ENCODE results near the gene KSR1. TPM values are rescaled to one million over a fixed set of nuclear protein-coding genes. Genes with fewer than 3 reads are reported as not detected.
A peak's percentile ranks its signal among the peaks of the same experiment; 100 is the strongest.

KSR1 gene
- total RNA-seq, 1 donor from 2014 or later, result 114 TPM

DNA sequence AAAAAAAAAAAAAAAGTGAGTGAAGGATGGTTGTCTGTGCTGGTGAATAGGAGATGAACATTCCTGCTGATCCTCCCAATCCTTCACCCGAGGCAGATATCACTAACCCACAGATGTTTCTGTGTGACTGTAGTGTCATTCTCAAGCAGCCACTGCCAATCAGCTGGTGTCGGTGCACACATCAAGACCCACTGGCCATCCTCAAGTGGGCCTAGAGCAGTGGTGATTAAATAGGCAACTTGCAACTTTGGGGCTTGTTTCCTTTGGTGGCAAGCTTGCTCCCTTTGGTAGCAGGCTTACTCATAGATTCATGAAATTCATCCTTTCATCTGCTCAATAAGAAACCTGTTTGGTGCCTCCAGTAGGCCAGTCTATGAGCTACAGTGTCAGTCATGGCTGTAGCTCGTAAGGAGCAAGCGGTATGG lies 123.7 kb downstream of the KSR1 start:
- ChIA-PET POLR2A (no interaction called here), CTCF (no interaction called here)
- Mint-ChIP-seq H3K4me3 (no peak overlapping the region), H3K27ac (no peak overlapping the region), H3K9me3 (no peaks in the 10 kb centered on the region), H3K36me3 (ENCODE audit: low read depth) (peaks cover 20% of the 10 kb centered on the region), H3K4me1 (peaks cover 18% of the 10 kb centered on the region), H3K27me3 (no peaks in the 10 kb centered on the region)
- ATAC-seq (ENCODE audit: low read depth) (no peak), DNase-seq (no peak)
- TF ChIP-seq, protein P1, sequence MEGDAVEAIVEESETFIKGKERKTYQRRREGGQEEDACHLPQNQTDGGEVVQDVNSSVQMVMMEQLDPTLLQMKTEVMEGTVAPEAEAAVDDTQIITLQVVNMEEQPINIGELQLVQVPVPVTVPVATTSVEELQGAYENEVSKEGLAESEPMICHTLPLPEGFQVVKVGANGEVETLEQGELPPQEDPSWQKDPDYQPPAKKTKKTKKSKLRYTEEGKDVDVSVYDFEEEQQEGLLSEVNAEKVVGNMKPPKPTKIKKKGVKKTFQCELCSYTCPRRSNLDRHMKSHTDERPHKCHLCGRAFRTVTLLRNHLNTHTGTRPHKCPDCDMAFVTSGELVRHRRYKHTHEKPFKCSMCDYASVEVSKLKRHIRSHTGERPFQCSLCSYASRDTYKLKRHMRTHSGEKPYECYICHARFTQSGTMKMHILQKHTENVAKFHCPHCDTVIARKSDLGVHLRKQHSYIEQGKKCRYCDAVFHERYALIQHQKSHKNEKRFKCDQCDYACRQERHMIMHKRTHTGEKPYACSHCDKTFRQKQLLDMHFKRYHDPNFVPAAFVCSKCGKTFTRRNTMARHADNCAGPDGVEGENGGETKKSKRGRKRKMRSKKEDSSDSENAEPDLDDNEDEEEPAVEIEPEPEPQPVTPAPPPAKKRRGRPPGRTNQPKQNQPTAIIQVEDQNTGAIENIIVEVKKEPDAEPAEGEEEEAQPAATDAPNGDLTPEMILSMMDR (IDR thresholded peaks at IDR 0.05), result no peak
- intact Hi-C loops (cut with micrococcal nuclease), result no loop called here

DNA sequence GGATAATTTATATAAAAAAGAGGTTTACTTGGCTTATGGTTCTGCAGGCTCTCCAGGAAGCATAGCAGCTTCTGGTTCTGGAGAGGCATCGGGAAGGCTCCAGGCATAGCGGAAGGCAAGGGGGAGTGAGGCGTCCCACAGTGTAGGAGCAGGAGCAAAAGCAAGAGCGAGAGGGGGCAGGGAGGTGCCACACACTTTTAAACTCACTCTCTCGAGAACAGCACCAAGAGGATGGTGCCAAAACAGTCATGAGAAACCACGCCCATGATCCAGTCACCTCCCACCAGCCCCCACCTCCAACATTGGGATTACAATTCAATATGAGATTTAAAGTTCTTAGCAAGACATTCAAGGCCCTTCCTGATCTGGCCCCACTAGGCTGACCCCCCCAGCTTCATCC lies 124.8 kb downstream of the KSR1 start:
- H3K36me3 Mint-ChIP-seq (ENCODE audit: low read depth), result peaks cover 28% of the 10 kb centered on the region
- CTCF ChIA-PET, result no interaction called here
- TF ChIP-seq, protein P1 (IDR thresholded peaks at IDR 0.05), result no peak
- intact Hi-C loops (cut with micrococcal nuclease), result no loop called here
- no peaks in the 10 kb centered on the region for H3K9me3 Mint-ChIP-seq
- POLR2A ChIA-PET, result no interaction called here
- DNase-seq, result no peak
- no peak for ATAC-seq (ENCODE audit: low read depth)
- no peak overlapping the region for H3K4me3 Mint-ChIP-seq
- no peak overlapping the region for H3K27ac Mint-ChIP-seq
- peaks cover 28% of the 10 kb centered on the region for H3K4me1 Mint-ChIP-seq
- no peaks in the 10 kb centered on the region for H3K27me3 Mint-ChIP-seq

DNA sequence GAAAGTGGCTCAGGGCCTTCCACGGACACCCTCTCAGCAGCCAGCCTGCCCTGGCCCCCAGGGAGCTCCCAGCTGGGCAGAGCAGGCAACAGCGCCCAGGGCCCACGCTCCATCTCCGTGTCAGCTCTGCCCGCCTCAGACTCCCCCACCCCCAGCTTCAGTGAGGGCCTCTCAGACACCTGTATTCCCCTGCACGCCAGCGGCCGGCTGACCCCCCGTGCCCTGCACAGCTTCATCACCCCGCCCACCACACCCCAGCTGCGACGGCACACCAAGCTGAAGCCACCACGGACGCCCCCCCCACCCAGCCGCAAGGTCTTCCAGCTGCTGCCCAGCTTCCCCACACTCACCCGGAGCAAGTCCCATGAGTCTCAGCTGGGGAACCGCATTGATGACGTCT lies 126.4 kb downstream of the KSR1 start:
- H3K4me3 Mint-ChIP-seq, result no peak overlapping the region
- H3K9me3 Mint-ChIP-seq, result no peaks in the 10 kb centered on the region
- intact Hi-C loops (cut with micrococcal nuclease), result no loop called here
- H3K27ac Mint-ChIP-seq, result no peak overlapping the region
- H3K27me3 Mint-ChIP-seq, result no peaks in the 10 kb centered on the region
- H3K36me3 Mint-ChIP-seq (ENCODE audit: low read depth), result peaks cover 33% of the 10 kb centered on the region
- ChIA-PET POLR2A (no interaction called here), CTCF (interaction anchor here (0.9 to 1.1 kb wide), 2 partner anchors 17 to 198 kb away, joined by 3 read pairs; no protein-coding TSS in a partner anchor)
- DNase-seq, result no peak
- TF ChIP-seq, protein P1 (IDR thresholded peaks at IDR 0.05), result no peak
- ATAC-seq (ENCODE audit: low read depth), result no peak
- H3K4me1 Mint-ChIP-seq, result peaks cover 28% of the 10 kb centered on the region

DNA sequence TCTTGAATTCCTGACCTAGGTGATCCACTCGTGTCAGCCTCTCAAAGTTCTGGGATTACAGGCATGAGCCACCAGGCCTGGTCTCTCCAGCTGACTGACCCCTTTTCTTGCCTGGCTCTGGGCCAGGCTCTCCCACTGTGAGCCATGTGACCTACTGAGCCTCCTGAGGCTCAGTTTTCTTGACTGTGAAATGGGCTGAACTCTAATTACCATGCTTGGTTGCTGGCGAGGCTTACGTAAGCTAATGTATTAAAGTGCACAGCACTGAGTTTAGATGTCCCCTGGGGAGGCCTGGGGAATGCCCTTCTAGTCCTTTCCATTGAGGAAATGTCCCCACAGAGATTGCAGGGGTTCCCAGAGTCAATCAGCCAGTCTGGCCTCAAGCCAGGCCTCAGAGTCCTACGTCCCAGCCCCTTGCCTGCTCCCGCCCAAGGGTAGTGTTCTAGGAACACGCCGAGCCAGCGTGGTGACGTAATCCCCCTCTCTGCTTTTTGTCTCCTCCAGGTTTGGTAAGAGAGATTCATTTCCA lies 129.0 kb downstream of the KSR1 start:
- ATAC-seq (ENCODE audit: low read depth), result peak; percentile 89
- H3K9me3 Mint-ChIP-seq, result no peaks in the 10 kb centered on the region
- TF ChIP-seq, protein P1 (IDR thresholded peaks at IDR 0.05), result no peak
- H3K4me3 Mint-ChIP-seq, result peak overlapping the region; percentile 24
- DNase-seq, result peak; percentile 30
- ChIA-PET CTCF (interaction anchor here (0.8 to 2.1 kb wide), 4 partner anchors 14 to 233 kb away, joined by 3 to 10 read pairs (median 4); no protein-coding TSS in a partner anchor), POLR2A (interaction anchor here (1.0 kb wide), 1 partner anchor 111 kb away, joined by 3 read pairs; no protein-coding TSS in a partner anchor)
- peaks cover 18% of the 10 kb centered on the region for H3K4me1 Mint-ChIP-seq
- intact Hi-C loops (cut with micrococcal nuclease), result loop anchor here (1.0 to 2.0 kb wide), 2 partner anchors 38 to 291 kb away; partner anchors contain the start of gene WSB1
- peaks cover 48% of the 10 kb centered on the region for H3K36me3 Mint-ChIP-seq (ENCODE audit: low read depth)
- peak overlapping the region; percentile 39 for H3K27ac Mint-ChIP-seq
- H3K27me3 Mint-ChIP-seq, result no peaks in the 10 kb centered on the region

DNA sequence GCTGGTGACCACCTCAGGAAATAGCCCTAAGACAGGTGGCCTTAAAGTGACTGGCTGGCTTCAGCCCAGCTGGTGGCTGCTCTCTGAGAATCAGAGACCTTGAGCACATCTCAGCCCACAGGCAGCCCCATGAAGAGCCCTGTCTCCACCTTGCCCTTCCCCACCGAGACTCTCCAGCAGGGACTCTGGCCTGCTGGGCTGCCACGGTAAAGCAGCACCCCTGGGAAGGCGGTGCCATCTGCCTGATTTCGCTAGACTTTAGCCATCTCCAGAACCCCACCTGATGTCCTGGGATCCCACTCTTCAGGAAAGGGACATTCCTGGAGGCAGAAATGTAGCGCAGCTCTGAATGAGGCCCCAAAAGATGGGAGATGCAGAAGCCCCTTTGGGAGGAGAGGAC lies 129.5 kb downstream of the KSR1 start:
- intact Hi-C loops (cut with micrococcal nuclease), result loop anchor here (1.0 to 2.0 kb wide), 2 partner anchors 39 to 291 kb away; partner anchors contain the start of gene WSB1
- CTCF ChIA-PET, result interaction anchor here (1.3 to 2.1 kb wide), 2 partner anchors 14 to 131 kb away, joined by 6 to 10 read pairs; no protein-coding TSS in a partner anchor
- TF ChIP-seq, protein P1 (IDR thresholded peaks at IDR 0.05), result no peak
- POLR2A ChIA-PET, result interaction anchor here (1.0 kb wide), 1 partner anchor 112 kb away, joined by 3 read pairs; no protein-coding TSS in a partner anchor
- DNase-seq, result no peak
- no peak overlapping the region for H3K4me3 Mint-ChIP-seq
- peak overlapping the region; percentile 39 for H3K27ac Mint-ChIP-seq
- ATAC-seq (ENCODE audit: low read depth), result peak; percentile 11
- H3K4me1 Mint-ChIP-seq, result peaks cover 18% of the 10 kb centered on the region
- no peaks in the 10 kb centered on the region for H3K9me3 Mint-ChIP-seq
- H3K27me3 Mint-ChIP-seq, result no peaks in the 10 kb centered on the region
- peaks cover 50% of the 10 kb centered on the region for H3K36me3 Mint-ChIP-seq (ENCODE audit: low read depth)
